Neuronal stem cell (in vitro differentiated cells): Measurements from ENCODE around the gene STK31.

Experiments used
- DNase-seq: peaks from one replicate; pipeline ENCODE4 v3.0.0-alpha.2; 2013; ENCODE audit warnings: low spot score
- H2AFZ ChIP-seq: one replicate; pipeline ENCODE4 v1.6.1; 2013; ENCODE audit warnings: mild to moderate bottlenecking, low read length, inconsistent platforms
- H2AK5ac ChIP-seq: 2 replicates; pipeline ENCODE4 v1.6.1; 2013; ENCODE audit warnings: low read depth, mild to moderate bottlenecking, inconsistent platforms, low read length, moderate library complexity, mixed read lengths
- H2BK120ac ChIP-seq: 2 replicates; pipeline ENCODE4 v1.6.1; 2013; ENCODE audit warnings: low read depth, mild to moderate bottlenecking, inconsistent platforms, low read length, moderate library complexity, mixed read lengths
- H2BK12ac ChIP-seq: one replicate; pipeline ENCODE4 v1.6.1; 2013; ENCODE audit warnings: low read length, inconsistent platforms
- H2BK15ac ChIP-seq: 2 replicates; pipeline ENCODE4 v1.6.1; 2013; ENCODE audit warnings: mild to moderate bottlenecking, low read length, inconsistent platforms, mixed read lengths
- H2BK5ac ChIP-seq: one replicate; pipeline ENCODE4 v1.6.1; 2013; ENCODE audit warnings: inconsistent platforms, mild to moderate bottlenecking, low read length, moderate library complexity
- H3K14ac ChIP-seq: one replicate; pipeline ENCODE4 v1.6.1; 2013; ENCODE audit warnings: low read length, inconsistent platforms
- H3K18ac ChIP-seq: 2 replicates; pipeline ENCODE4 v1.6.1; 2013; ENCODE audit warnings: low read length, inconsistent platforms
- H3K23ac ChIP-seq: 2 replicates; pipeline ENCODE4 v1.6.1; 2013; ENCODE audit warnings: low read depth, mild to moderate bottlenecking, mixed read lengths, low read length, inconsistent platforms; ENCODE audit not compliant: poor library complexity
- H3K27ac ChIP-seq: replicated peaks from 3 replicates; pipeline ENCODE4 v1.5.1; 2013; ENCODE audit warnings: low read length, inconsistent platforms
- H3K27me3 ChIP-seq, 3 experiments: 2 replicates each; pipeline ENCODE4 v1.6.1; 2013; ENCODE audit warnings: low read length in 3 of 3, mild to moderate bottlenecking in 2 of 3, inconsistent platforms in 1 of 3, low read depth in 1 of 3, mixed read lengths in 1 of 3, moderate library complexity in 1 of 3; ENCODE audit not compliant: control insufficient read depth in 3 of 3, insufficient read depth in 3 of 3
- H3K36me3 ChIP-seq, 2 donors: replicated peaks in 1 of 2; 2 replicates each; pipeline ENCODE4 v1.6.1; 2013; ENCODE audit warnings: low read length in 2 of 2; ENCODE audit not compliant: control insufficient read depth in 2 of 2, insufficient read depth in 2 of 2
- H3K4ac ChIP-seq: 2 replicates; pipeline ENCODE4 v1.6.1; 2013; ENCODE audit warnings: inconsistent platforms, mild to moderate bottlenecking, low read length, moderate library complexity
- H3K4me1 ChIP-seq, 2 donors: 1 replicate in 1 of 2; 2 replicates in 1 of 2; pipeline ENCODE4 v1.6.1; 2013; ENCODE audit warnings: low read length in 2 of 2, low read depth in 1 of 2; ENCODE audit not compliant: control insufficient read depth in 2 of 2, insufficient read depth in 1 of 2
- H3K4me2 ChIP-seq: one replicate; pipeline ENCODE4 v1.6.1; 2013; ENCODE audit warnings: mild to moderate bottlenecking, low read length, inconsistent platforms; ENCODE audit not compliant: insufficient read depth, poor library complexity, severe bottlenecking
- H3K4me3 ChIP-seq, 2 donors: 2 replicates each; pipeline ENCODE4 v1.5.1; 2013; ENCODE audit warnings: low read length in 2 of 2, mild to moderate bottlenecking in 2 of 2, inconsistent platforms in 1 of 2, moderate library complexity in 1 of 2
- H3K79me1 ChIP-seq: one replicate; pipeline ENCODE4 v1.6.1; 2013; ENCODE audit warnings: low read depth, mild to moderate bottlenecking, inconsistent platforms, low read length, moderate library complexity
- H3K9ac ChIP-seq: one replicate; pipeline ENCODE4 v1.6.1; 2013; ENCODE audit warnings: mild to moderate bottlenecking, low read depth, low read length, inconsistent platforms; ENCODE audit not compliant: poor library complexity
- H3K9me3 ChIP-seq, 2 donors: replicated peaks in 1 of 2; 2 replicates each; pipeline versions ENCODE3 to v1.6.1; 2013; ENCODE audit warnings: low read length in 2 of 2, mild to moderate bottlenecking in 2 of 2, inconsistent platforms in 1 of 2, low read depth in 1 of 2, mixed read lengths in 1 of 2, moderate library complexity in 1 of 2; ENCODE audit not compliant: control insufficient read depth in 2 of 2, insufficient read depth in 1 of 2
- H4K8ac ChIP-seq: one replicate; pipeline ENCODE4 v1.6.1; 2013; ENCODE audit warnings: low read depth, mild to moderate bottlenecking, inconsistent platforms, low read length, moderate library complexity
- H4K91ac ChIP-seq: one replicate; pipeline ENCODE4 v1.6.1; 2013; ENCODE audit warnings: low read length, low read depth, mild to moderate bottlenecking, inconsistent platforms; ENCODE audit not compliant: poor library complexity
- WGBS, 2 donors: extraction: QIAGEN DNeasy Blood & Tissue Kit; methylation state at CpG; one replicate each; pipeline ENCODE4 v1.1.7; 2013; ENCODE audit warnings: missing lambda C conversion rate in 2 of 2, mixed read lengths in 1 of 2; ENCODE audit not compliant: insufficient read length in 2 of 2, insufficient replicate concordance in 1 of 2; ENCODE audit errors: extremely low coverage in 2 of 2; 5-methylcytosine and 5-hydroxymethylcytosine counted together

STK31 gene

GRCh38 chr7:23742051-23742450 lies 32.0 kb downstream of the STK31 start:
- Histone ChIP-seq H2BK15ac (no peak overlapping the region), H3K36me3 (no peaks in the 10 kb centered on the region), H3K18ac (no peak overlapping the region), H4K91ac (no peak overlapping the region), H4K8ac (no peak overlapping the region), H3K23ac (no peak overlapping the region), H3K27ac (no peak overlapping the region), H2BK12ac (no peak overlapping the region), H3K4ac (no peak overlapping the region), H3K9me3 (peaks cover 6 to 14% of the 10 kb centered on the region in 2 donors), H3K4me1 (no peaks in the 10 kb centered on the region), H2AFZ (no peak overlapping the region), H2BK5ac (no peak overlapping the region), H3K4me2 (no peak overlapping the region), H3K27me3 (peaks cover 0 to 3% (median 0%) of the 10 kb centered on the region in 3 experiments), H3K79me1 (no peaks in the 10 kb centered on the region), H3K14ac (no peak overlapping the region), H3K9ac (no peak overlapping the region), H2AK5ac (no peak overlapping the region), H3K4me3 (no peak overlapping the region), H2BK120ac (no peak overlapping the region)
- no peak for DNase-seq

- Histone ChIP-seq H2AFZ (no peak overlapping the region), H4K8ac (no peak overlapping the region), H4K91ac (no peak overlapping the region), H3K14ac (no peak overlapping the region), H3K23ac (no peak overlapping the region), H3K4me1 (no peaks in the 10 kb centered on the region), H3K36me3 (no peaks in the 10 kb centered on the region), H3K79me1 (no peaks in the 10 kb centered on the region), H2AK5ac (no peak overlapping the region), H2BK5ac (no peak overlapping the region), H3K4me2 (no peak overlapping the region), H3K27me3 (peaks cover 0 to 3% (median 0%) of the 10 kb centered on the region in 3 experiments), H3K4ac (no peak overlapping the region), H3K18ac (no peak overlapping the region), H3K4me3 (no peak overlapping the region), H3K9ac (no peak overlapping the region), H3K27ac (no peak overlapping the region), H2BK15ac (no peak overlapping the region), H3K9me3 (peaks cover 6 to 14% of the 10 kb centered on the region in 2 donors), H2BK12ac (no peak overlapping the region), H2BK120ac (no peak overlapping the region)
- no peak for DNase-seq
- no CpG with 5 or more reads among the region's 4 CpGs for WGBS, 2 donors
Measured at GRCh38 chr7:23743226-23743625, 33.2 kb downstream of the STK31 start.

- Histone ChIP-seq H3K4me2 (no peak overlapping the region), H2AFZ (no peak overlapping the region), H3K9ac (no peak overlapping the region), H2BK120ac (no peak overlapping the region), H4K91ac (no peak overlapping the region), H3K27ac (no peak overlapping the region), H3K36me3 (no peaks in the 10 kb centered on the region), H4K8ac (no peak overlapping the region), H2BK15ac (no peak overlapping the region), H2BK12ac (no peak overlapping the region), H3K18ac (no peak overlapping the region), H3K4me1 (no peaks in the 10 kb centered on the region), H3K4ac (no peak overlapping the region), H3K27me3 (peaks cover 0 to 3% (median 0%) of the 10 kb centered on the region in 3 experiments), H3K9me3 (peaks cover 6 to 14% of the 10 kb centered on the region in 2 donors), H3K79me1 (no peaks in the 10 kb centered on the region), H2AK5ac (no peak overlapping the region), H3K14ac (no peak overlapping the region), H3K23ac (no peak overlapping the region), H2BK5ac (no peak overlapping the region), H3K4me3 (no peak overlapping the region)
- no peak for DNase-seq
- no CpG with 5 or more reads among the region's 1 CpG for WGBS, 2 donors
Measured at GRCh38 chr7:23746629-23747028, 36.6 kb downstream of the STK31 start.

GRCh38 chr7:23751852-23752251 lies 41.8 kb downstream of the STK31 start:
- Histone ChIP-seq H4K8ac (no peak overlapping the region), H3K36me3 (no peaks in the 10 kb centered on the region), H2BK15ac (no peak overlapping the region), H3K27ac (no peak overlapping the region), H3K4me2 (no peak overlapping the region), H3K4me1 (no peaks in the 10 kb centered on the region), H2AK5ac (no peak overlapping the region), H3K14ac (no peak overlapping the region), H3K4ac (no peak overlapping the region), H3K4me3 (no peak overlapping the region), H3K18ac (no peak overlapping the region), H3K23ac (no peak overlapping the region), H2BK120ac (no peak overlapping the region), H2BK12ac (no peak overlapping the region), H3K27me3 (peaks cover 0 to 2% (median 0%) of the 10 kb centered on the region in 3 experiments), H2BK5ac (no peak overlapping the region), H3K9me3 (no peaks in the 10 kb centered on the region), H3K9ac (no peak overlapping the region), H2AFZ (no peak overlapping the region), H3K79me1 (no peaks in the 10 kb centered on the region), H4K91ac (no peak overlapping the region)
- DNase-seq: no peak
- WGBS, 2 donors: no CpG with 5 or more reads among the region's 1 CpG
